T-helper 17 cell (primary cell): Measurements from ENCODE around the gene SAP30BP. TPM values are rescaled to one million over a fixed set of nuclear protein-coding genes. Genes with fewer than 3 reads are reported as not detected.

Experiments used
- ATAC-seq: fragments of 150-1000 bp; cut with Tn5 transposase; 2 replicates; pipeline ENCODE4 v1.10.0; 2021; ENCODE audit warnings: mild to moderate bottlenecking, moderate library complexity
- DNase-seq, 3 donors: peaks; one replicate each; pipeline versions ENCODE4 v3.0.0 to v3.0.0-alpha.2; 2020 to 2021
- H3K9me3 ChIP-seq: one replicate; pipeline ENCODE4 v1.7.0; 2013; ENCODE audit warnings: low read length, mild to moderate bottlenecking; ENCODE audit not compliant: control insufficient read depth, poor library complexity, severe bottlenecking
- H3K27ac Mint-ChIP-seq: one replicate; pipeline ENCODE4 v1.8.0; 2022; ENCODE audit warnings: mild to moderate bottlenecking, moderate library complexity, mixed read lengths
- H3K27me3 Mint-ChIP-seq: one replicate; pipeline ENCODE4 v1.8.0; 2022; ENCODE audit warnings: mixed read lengths
- H3K36me3 Mint-ChIP-seq: one replicate; pipeline ENCODE4 v1.8.0; 2022; ENCODE audit warnings: low read depth, mixed read lengths
- H3K4me1 Mint-ChIP-seq: one replicate; pipeline ENCODE4 v1.8.0; 2022; ENCODE audit warnings: mild to moderate bottlenecking, mixed read lengths
- H3K4me3 Mint-ChIP-seq: one replicate; pipeline ENCODE4 v1.8.0; 2022; ENCODE audit warnings: mild to moderate bottlenecking, moderate library complexity, mixed read lengths
- total RNA-seq, 4 donors: library from RNA in 2 of 4; stranded (reverse) in 2 of 4; gene quantifications; one replicate each; pipeline ENCODE4 v1.2.3 and lab custom pipeline; 2022 to 2026

The SAP30BP gene
- total RNA-seq, 2 donors from 2014 or later, result 178 to 235 TPM

GRCh38 chr17:75724016-75725003 is 57.2 kb downstream of the SAP30BP start:
- H3K27ac Mint-ChIP-seq, result no peak overlapping the region
- peaks cover 7% of the 10 kb centered on the region for H3K4me1 Mint-ChIP-seq
- H3K9me3 ChIP-seq, result no peaks in the 10 kb centered on the region
- ATAC-seq (no peak), DNase-seq (no peak)
- H3K36me3 Mint-ChIP-seq, result no peaks in the 10 kb centered on the region
- H3K4me3 Mint-ChIP-seq, result no peak overlapping the region
- no peaks in the 10 kb centered on the region for H3K27me3 Mint-ChIP-seq

GRCh38 chr17:75725504-75725903 is 58.4 kb downstream of the SAP30BP start:
- Mint-ChIP-seq H3K4me1 (peaks cover 4% of the 10 kb centered on the region), H3K27me3 (no peaks in the 10 kb centered on the region), H3K4me3 (no peak overlapping the region), H3K27ac (no peak overlapping the region), H3K36me3 (no peaks in the 10 kb centered on the region)
- no peaks in the 10 kb centered on the region for H3K9me3 ChIP-seq
- DNase-seq (no peak), ATAC-seq (no peak)

GRCh38 chr17:75727391-75727790 is 60.3 kb downstream of the SAP30BP start:
- Mint-ChIP-seq H3K27ac (no peak overlapping the region), H3K4me3 (no peak overlapping the region), H3K27me3 (no peaks in the 10 kb centered on the region), H3K4me1 (peaks cover under 1% of the 10 kb centered on the region), H3K36me3 (no peaks in the 10 kb centered on the region)
- DNase-seq (no peak), ATAC-seq (no peak)
- no peaks in the 10 kb centered on the region for H3K9me3 ChIP-seq

- Mint-ChIP-seq H3K36me3 (no peaks in the 10 kb centered on the region), H3K27ac (no peak overlapping the region), H3K27me3 (no peaks in the 10 kb centered on the region), H3K4me3 (no peak overlapping the region), H3K4me1 (peaks cover under 1% of the 10 kb centered on the region)
- no peaks in the 10 kb centered on the region for H3K9me3 ChIP-seq
- no peak for DNase-seq
- no peak for ATAC-seq
Observed at GRCh38 chr17:75729351-75729750, 62.2 kb downstream of the SAP30BP start.

- H3K9me3 ChIP-seq, result no peaks in the 10 kb centered on the region
- H3K36me3 Mint-ChIP-seq, result no peaks in the 10 kb centered on the region
- H3K27ac Mint-ChIP-seq, result no peak overlapping the region
- ATAC-seq (no peak), DNase-seq (no peak)
- no peak overlapping the region for H3K4me3 Mint-ChIP-seq
- no peaks in the 10 kb centered on the region for H3K27me3 Mint-ChIP-seq
- peaks cover 5% of the 10 kb centered on the region for H3K4me1 Mint-ChIP-seq
Observed at GRCh38 chr17:75730065-75730464, 62.9 kb downstream of the SAP30BP start.

- Mint-ChIP-seq H3K36me3 (no peaks in the 10 kb centered on the region), H3K27ac (no peak overlapping the region), H3K4me3 (no peak overlapping the region)
Observed at GRCh38 chr17:75731086-75731715, 64.1 kb downstream of the SAP30BP start.

GRCh38 chr17:75731716-75732498 is 64.8 kb downstream of the SAP30BP start:
- Mint-ChIP-seq H3K27ac (no peak overlapping the region), H3K4me1 (peaks cover 5% of the 10 kb centered on the region), H3K27me3 (no peaks in the 10 kb centered on the region), H3K4me3 (no peak overlapping the region), H3K36me3 (no peaks in the 10 kb centered on the region)
- DNase-seq (no peak), ATAC-seq (no peak)
- H3K9me3 ChIP-seq, result no peaks in the 10 kb centered on the region

More at GRCh38 chr17:75731086-75731715, 64.1 kb downstream of the SAP30BP start:
- H3K9me3 ChIP-seq, result no peaks in the 10 kb centered on the region
- DNase-seq (no peak), ATAC-seq (no peak)
- Mint-ChIP-seq H3K4me1 (peaks cover 5% of the 10 kb centered on the region), H3K27me3 (no peaks in the 10 kb centered on the region)

GRCh38 chr17:75733471-75733870 is 66.3 kb downstream of the SAP30BP start:
- H3K4me1 Mint-ChIP-seq, result peaks cover 5% of the 10 kb centered on the region
- H3K27ac Mint-ChIP-seq, result no peak overlapping the region
- no peaks in the 10 kb centered on the region for H3K27me3 Mint-ChIP-seq
- no peaks in the 10 kb centered on the region for H3K9me3 ChIP-seq
- DNase-seq, result no peak
- H3K4me3 Mint-ChIP-seq, result no peak overlapping the region
- ATAC-seq, result no peak
- no peaks in the 10 kb centered on the region for H3K36me3 Mint-ChIP-seq

- H3K9me3 ChIP-seq, result no peaks in the 10 kb centered on the region
- Mint-ChIP-seq H3K4me1 (peaks cover 5% of the 10 kb centered on the region), H3K36me3 (no peaks in the 10 kb centered on the region), H3K27ac (peak overlapping the region; percentile 29), H3K27me3 (no peaks in the 10 kb centered on the region), H3K4me3 (no peak overlapping the region)
- ATAC-seq (no peak), DNase-seq (no peak)
Observed at GRCh38 chr17:75734674-75735294, 67.6 kb downstream of the SAP30BP start.

- DNase-seq (no peak), ATAC-seq (no peak)
- H3K9me3 ChIP-seq, result no peaks in the 10 kb centered on the region
- Mint-ChIP-seq H3K27me3 (no peaks in the 10 kb centered on the region), H3K4me3 (no peak overlapping the region), H3K27ac (no peak overlapping the region), H3K4me1 (peaks cover 5% of the 10 kb centered on the region), H3K36me3 (no peaks in the 10 kb centered on the region)
Observed at GRCh38 chr17:75736173-75736835, 69.2 kb downstream of the SAP30BP start.

GRCh38 chr17:75737133-75737962 is 70.2 kb downstream of the SAP30BP start:
- H3K36me3 Mint-ChIP-seq, result no peaks in the 10 kb centered on the region

More at GRCh38 chr17:75737133-75737962, 70.2 kb downstream of the SAP30BP start:
- DNase-seq (no peak), ATAC-seq (no peak)
- H3K9me3 ChIP-seq, result no peaks in the 10 kb centered on the region
- Mint-ChIP-seq H3K27ac (no peak overlapping the region), H3K4me3 (no peak overlapping the region), H3K4me1 (peaks cover 5% of the 10 kb centered on the region), H3K27me3 (no peaks in the 10 kb centered on the region)
